Endodermal cell (in vitro differentiated cells): Measurements from ENCODE around the gene SBF2. TPM values are rescaled to one million over a fixed set of nuclear protein-coding genes. Genes with fewer than 3 reads are reported as not detected.
A peak's percentile ranks its signal among the peaks of the same experiment; 100 is the strongest.

Source experiments
- DNase-seq: peaks from one replicate; pipeline ENCODE4 v3.0.0-alpha.2; 2017
- H3K27ac ChIP-seq: 2 replicates; pipeline ENCODE4 v1.5.1; 2013; ENCODE audit warnings: mild to moderate bottlenecking, low read depth, low read length, moderate library complexity
- H3K27me3 ChIP-seq: 2 replicates; pipeline ENCODE4 v1.6.1; 2013; ENCODE audit warnings: mild to moderate bottlenecking, low read length, moderate library complexity; ENCODE audit not compliant: insufficient read depth, control insufficient read depth, poor library complexity, severe bottlenecking
- H3K36me3 ChIP-seq: 2 replicates; pipeline ENCODE4 v1.7.0; 2013; ENCODE audit warnings: mild to moderate bottlenecking, low read length, moderate library complexity; ENCODE audit not compliant: control insufficient read depth, insufficient read depth
- H3K4me1 ChIP-seq: one replicate; pipeline ENCODE4 v1.7.0; 2013; ENCODE audit warnings: low read length; ENCODE audit not compliant: control insufficient read depth, insufficient read depth
- H3K4me3 ChIP-seq: 2 replicates; pipeline ENCODE4 v1.5.1; 2013; ENCODE audit warnings: mild to moderate bottlenecking, low read length, moderate library complexity
- H3K9ac ChIP-seq: 2 replicates; pipeline ENCODE4 v1.6.1; 2013; ENCODE audit warnings: mild to moderate bottlenecking, low read length, moderate library complexity; ENCODE audit not compliant: poor library complexity, severe bottlenecking; ENCODE audit errors: extremely low read depth
- H3K9me3 ChIP-seq: 2 replicates; pipeline ENCODE4 v1.6.1; 2013; ENCODE audit warnings: mild to moderate bottlenecking, low read length, moderate library complexity; ENCODE audit not compliant: control insufficient read depth
- H3K27ac Mint-ChIP-seq: 2 replicates; pipeline ENCODE4 v1.8.0; 2020; ENCODE audit warnings: mixed read lengths
- H3K27me3 Mint-ChIP-seq: 2 replicates; pipeline ENCODE4 v1.8.0; 2021; ENCODE audit warnings: mild to moderate bottlenecking, mixed read lengths; ENCODE audit not compliant: insufficient read depth
- H3K36me3 Mint-ChIP-seq: 2 replicates; pipeline ENCODE4 v1.8.0; 2020; ENCODE audit warnings: low read depth, mixed read lengths
- H3K4me1 Mint-ChIP-seq: 2 replicates; pipeline ENCODE4 v1.8.0; 2020; ENCODE audit warnings: mixed read lengths
- H3K4me3 Mint-ChIP-seq: 2 replicates; pipeline ENCODE4 v1.8.0; 2020; ENCODE audit warnings: mild to moderate bottlenecking, moderate library complexity, mixed read lengths
- H3K9me3 Mint-ChIP-seq: 2 replicates; pipeline ENCODE4 v1.8.0; 2020; ENCODE audit warnings: mild to moderate bottlenecking, mixed read lengths
- WGBS, 2 experiments: methylation state at CpG; one replicate each; pipeline versions ENCODE4 v1.1.5 to v1.1.7; 2013; ENCODE audit warnings: missing lambda C conversion rate in 2 of 2, mixed read lengths in 1 of 2; ENCODE audit not compliant: insufficient coverage in 1 of 2, insufficient read length in 1 of 2; 5-methylcytosine and 5-hydroxymethylcytosine counted together
- long read RNA-seq, 4 experiments: library from polyadenylated mRNA in 2 of 4; library from RNA in 1 of 4; library from capped mRNA in 1 of 4; stranded (forward) in 3 of 4; unstranded in 1 of 4; transcript quantifications; one replicate each; pipeline ENCODE4 v2.0.0, GENCODE V29; 2020 to 2021; ENCODE audit warnings: inconsistent platforms in 1 of 4
- polyA plus RNA-seq, 2 experiments: library from polyadenylated mRNA; stranded (reverse); fragments of 50-300 nt; gene quantifications; one replicate each; pipeline ENCODE4 v1.2.3, GENCODE V29; 2013
- total RNA-seq, 2 donors: library from RNA; stranded (reverse); fragmentation: NEBNext Ultra II Directional in 1 of 2; extraction: Animal tissue kit (Norgen Biotek cat#: 25700) in 1 of 2; gene quantifications; 2 replicates in 1 of 2; 3 replicates in 1 of 2; pipeline ENCODE4 v1.2.1, GENCODE V29; 2021
- TF ChIP-seq, protein P1 (sequence below): fragments of 200-600 bp; sonication (generic); conservative IDR thresholded peaks from 2 replicates; pipeline ENCODE4 v1.5.0; 2021; ENCODE audit warnings: antibody characterized with exemption, mild to moderate bottlenecking

The SBF2 gene
- total RNA-seq = 10 to 100 TPM; 27.1 to 32.5 TPM
- 24.3 TPM for polyA plus RNA-seq (2013, experiment 1 of 2)
- 23.7 TPM for polyA plus RNA-seq (2013, experiment 2 of 2)
- long read RNA-seq, experiment 1, partial matches to known transcripts = 4 of 15 reads
- long read RNA-seq, experiment 1, other reads (novel, unspliced or antisense) = 11 of 15 reads
- long read RNA-seq, experiment 2, full-length matches to known transcripts = 5 of 31 reads
- long read RNA-seq, experiment 2, partial matches to known transcripts = 10 of 31 reads
- long read RNA-seq, experiment 2, other reads (novel, unspliced or antisense) = 16 of 31 reads
- long read RNA-seq, experiment 3, partial matches to known transcripts = 1 of 4 reads
- long read RNA-seq, experiment 3, other reads (novel, unspliced or antisense) = 2 of 4 reads
- long read RNA-seq, experiment 4, partial matches to known transcripts = 0 of 3 reads
- long read RNA-seq, experiment 4, other reads (novel, unspliced or antisense) = 3 of 3 reads

DNA sequence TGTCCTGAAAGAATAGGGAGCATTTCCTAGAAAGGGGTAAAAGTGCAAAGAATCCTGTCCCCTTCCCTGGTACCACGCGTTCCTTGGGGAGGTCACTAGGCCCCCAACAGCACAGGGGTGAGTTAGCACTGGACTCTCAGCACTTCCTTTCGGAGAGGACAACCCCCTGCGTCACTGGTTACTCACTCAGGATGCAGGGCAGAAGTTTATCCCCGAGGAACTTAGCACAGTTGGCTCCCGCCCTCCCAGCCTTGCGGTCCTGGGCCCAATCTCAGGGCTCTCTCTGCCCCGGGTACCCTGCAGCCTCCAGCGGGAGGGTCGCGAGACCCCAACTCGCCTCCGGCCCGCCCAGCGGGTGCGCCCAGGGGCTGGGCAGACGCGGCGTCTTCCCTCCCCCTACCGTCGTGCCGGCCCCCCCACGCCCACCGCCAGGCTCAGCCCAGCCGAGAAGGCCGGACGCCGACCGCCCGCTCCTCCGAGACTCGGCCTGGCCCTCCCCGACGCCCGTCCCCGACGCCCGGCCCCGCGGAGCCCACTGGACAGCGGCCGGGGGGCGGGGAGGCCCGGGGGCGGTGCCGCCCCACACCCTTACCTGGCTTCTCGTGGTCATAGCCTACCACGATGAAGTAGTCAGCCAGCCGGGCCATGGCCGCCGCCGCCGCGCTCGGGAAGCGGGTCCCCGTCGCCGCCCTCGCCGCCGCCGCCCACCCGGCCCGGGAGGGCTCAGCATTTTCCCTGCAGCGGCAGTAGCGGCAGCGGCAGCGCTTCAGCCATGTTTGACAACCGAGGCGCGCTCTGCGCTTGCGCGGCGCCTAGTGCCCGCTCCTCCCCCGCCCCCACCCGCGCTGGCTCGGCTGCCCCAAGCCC lies at the start of gene SBF2:
Gene SBF2, minus strand, starts transcription at position 797 of the 867 bp plus-strand sequence. Its CDS starts 150 bp downstream, at position 647.
- TF ChIP-seq, protein P1, sequence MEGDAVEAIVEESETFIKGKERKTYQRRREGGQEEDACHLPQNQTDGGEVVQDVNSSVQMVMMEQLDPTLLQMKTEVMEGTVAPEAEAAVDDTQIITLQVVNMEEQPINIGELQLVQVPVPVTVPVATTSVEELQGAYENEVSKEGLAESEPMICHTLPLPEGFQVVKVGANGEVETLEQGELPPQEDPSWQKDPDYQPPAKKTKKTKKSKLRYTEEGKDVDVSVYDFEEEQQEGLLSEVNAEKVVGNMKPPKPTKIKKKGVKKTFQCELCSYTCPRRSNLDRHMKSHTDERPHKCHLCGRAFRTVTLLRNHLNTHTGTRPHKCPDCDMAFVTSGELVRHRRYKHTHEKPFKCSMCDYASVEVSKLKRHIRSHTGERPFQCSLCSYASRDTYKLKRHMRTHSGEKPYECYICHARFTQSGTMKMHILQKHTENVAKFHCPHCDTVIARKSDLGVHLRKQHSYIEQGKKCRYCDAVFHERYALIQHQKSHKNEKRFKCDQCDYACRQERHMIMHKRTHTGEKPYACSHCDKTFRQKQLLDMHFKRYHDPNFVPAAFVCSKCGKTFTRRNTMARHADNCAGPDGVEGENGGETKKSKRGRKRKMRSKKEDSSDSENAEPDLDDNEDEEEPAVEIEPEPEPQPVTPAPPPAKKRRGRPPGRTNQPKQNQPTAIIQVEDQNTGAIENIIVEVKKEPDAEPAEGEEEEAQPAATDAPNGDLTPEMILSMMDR = no peak
- peak within 1 kb of the TSS; percentile 71 for H3K9ac ChIP-seq

GRCh38 chr11:10338287-10338686 lies 44.3 kb upstream of the SBF2 start:
- Mint-ChIP-seq H3K4me3 (no peak overlapping the region), H3K9me3 (peaks cover 1% of the 10 kb centered on the region), H3K36me3 (no peaks in the 10 kb centered on the region), H3K27ac (no peak overlapping the region), H3K4me1 (no peaks in the 10 kb centered on the region), H3K27me3 (peaks cover 2% of the 10 kb centered on the region)
- no peaks in the 10 kb centered on the region for H3K4me1 ChIP-seq
- H3K9ac ChIP-seq = no peak overlapping the region
- no peak overlapping the region for H3K4me3 ChIP-seq
- TF ChIP-seq, protein P1 = no peak
- no peak overlapping the region for H3K27ac ChIP-seq
- H3K9me3 ChIP-seq = no peaks in the 10 kb centered on the region
- no peak for DNase-seq
- no peaks in the 10 kb centered on the region for H3K36me3 ChIP-seq
- no peaks in the 10 kb centered on the region for H3K27me3 ChIP-seq

More for the DNA sequence above, at the start of gene SBF2:
- H3K36me3 Mint-ChIP-seq = peaks cover 3% of the 10 kb centered on the region
- H3K4me1 Mint-ChIP-seq = peaks cover 28% of the 10 kb centered on the region
- Histone ChIP-seq H3K27ac (peak within 1 kb of the TSS; percentile 53), H3K9me3 (no peaks in the 10 kb centered on the region), H3K4me3 (peak within 1 kb of the TSS; percentile 96), H3K4me1 (no peaks in the 10 kb centered on the region), H3K36me3 (no peaks in the 10 kb centered on the region), H3K27me3 (no peaks in the 10 kb centered on the region)
- peak within 1 kb of the TSS; percentile 88 for H3K27ac Mint-ChIP-seq
- peaks cover 31% of the 10 kb centered on the region for H3K27me3 Mint-ChIP-seq
- WGBS, 2 experiments = 0% methylated on average over 21 to 81 of the region's 81 CpGs
- peak within 1 kb of the TSS; percentile 76 for H3K4me3 Mint-ChIP-seq
- no peaks in the 10 kb centered on the region for H3K9me3 Mint-ChIP-seq
- DNase-seq = peak; percentile 94

- H3K9me3 ChIP-seq = peaks cover 10% of the 10 kb centered on the region
- H3K27ac ChIP-seq = no peak overlapping the region
- DNase-seq = no peak
- H3K4me3 ChIP-seq = no peak overlapping the region
- WGBS, 2 experiments = 62 to 71% methylated on average over 1 of the region's 1 CpG
- TF ChIP-seq, protein P1 = no peak
- H3K36me3 ChIP-seq = no peaks in the 10 kb centered on the region
- Mint-ChIP-seq H3K4me3 (no peak overlapping the region), H3K9me3 (peaks cover 6% of the 10 kb centered on the region), H3K4me1 (no peaks in the 10 kb centered on the region), H3K27me3 (no peaks in the 10 kb centered on the region), H3K27ac (no peak overlapping the region), H3K36me3 (no peaks in the 10 kb centered on the region)
- no peak overlapping the region for H3K9ac ChIP-seq
- H3K4me1 ChIP-seq = peaks cover 3% of the 10 kb centered on the region
- no peaks in the 10 kb centered on the region for H3K27me3 ChIP-seq
Observed at GRCh38 chr11:10333490-10333889, 39.5 kb upstream of the SBF2 start.
